NCI-H748 (cell line): Measurements from ENCODE around the gene WNT7B.

Experiments
- DNase-seq: peaks from one replicate; lab custom pipeline; 2025; ENCODE audit not compliant: unreplicated experiment; lab: John Stamatoyannopoulos, UW

The WNT7B gene

DNA sequence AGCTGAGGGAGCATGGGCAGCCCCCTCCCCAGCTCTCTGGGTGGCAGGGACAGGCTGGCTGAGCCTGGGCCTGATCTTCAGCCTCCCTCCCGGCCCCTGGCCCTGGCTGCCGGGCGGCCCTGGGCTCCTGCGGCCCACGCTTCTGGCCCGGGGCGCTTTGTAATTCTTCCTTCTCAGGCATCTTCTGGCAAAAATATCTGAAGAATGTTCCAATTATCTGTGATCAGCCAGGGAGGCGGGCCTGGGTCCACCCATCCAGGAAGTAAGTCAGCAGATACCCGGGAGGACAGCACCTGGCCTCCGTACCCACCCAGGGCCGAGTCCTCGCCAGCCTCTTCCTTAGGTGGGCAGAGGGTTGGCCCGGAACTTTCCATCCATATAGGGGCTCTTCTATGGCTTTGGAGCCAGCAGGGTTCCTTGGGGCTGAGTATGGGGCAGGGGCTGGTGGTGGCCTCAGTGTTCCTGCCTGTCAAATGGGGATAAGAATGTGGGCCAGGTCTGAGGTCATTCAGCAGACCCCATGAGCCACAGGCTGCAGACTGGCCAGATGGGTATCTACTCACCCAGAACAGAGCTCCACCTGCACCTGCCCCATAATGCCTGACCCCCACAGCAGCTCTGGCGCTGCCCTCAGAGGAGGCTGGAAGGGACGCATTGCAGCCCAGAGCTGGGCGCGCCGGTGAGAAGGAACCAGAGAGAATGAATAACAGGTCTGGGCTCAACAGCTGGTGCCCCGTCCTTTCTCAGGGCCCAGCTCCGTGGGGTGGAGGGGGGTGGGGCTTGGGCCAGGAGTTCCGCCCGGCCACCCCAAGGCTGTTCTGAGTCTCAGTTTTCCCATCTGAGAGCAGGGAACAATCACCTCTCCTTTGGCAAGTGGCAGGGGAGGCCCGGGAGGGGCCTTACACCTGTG lies 16.2 kb downstream of the WNT7B start:
- no peak for DNase-seq

DNA sequence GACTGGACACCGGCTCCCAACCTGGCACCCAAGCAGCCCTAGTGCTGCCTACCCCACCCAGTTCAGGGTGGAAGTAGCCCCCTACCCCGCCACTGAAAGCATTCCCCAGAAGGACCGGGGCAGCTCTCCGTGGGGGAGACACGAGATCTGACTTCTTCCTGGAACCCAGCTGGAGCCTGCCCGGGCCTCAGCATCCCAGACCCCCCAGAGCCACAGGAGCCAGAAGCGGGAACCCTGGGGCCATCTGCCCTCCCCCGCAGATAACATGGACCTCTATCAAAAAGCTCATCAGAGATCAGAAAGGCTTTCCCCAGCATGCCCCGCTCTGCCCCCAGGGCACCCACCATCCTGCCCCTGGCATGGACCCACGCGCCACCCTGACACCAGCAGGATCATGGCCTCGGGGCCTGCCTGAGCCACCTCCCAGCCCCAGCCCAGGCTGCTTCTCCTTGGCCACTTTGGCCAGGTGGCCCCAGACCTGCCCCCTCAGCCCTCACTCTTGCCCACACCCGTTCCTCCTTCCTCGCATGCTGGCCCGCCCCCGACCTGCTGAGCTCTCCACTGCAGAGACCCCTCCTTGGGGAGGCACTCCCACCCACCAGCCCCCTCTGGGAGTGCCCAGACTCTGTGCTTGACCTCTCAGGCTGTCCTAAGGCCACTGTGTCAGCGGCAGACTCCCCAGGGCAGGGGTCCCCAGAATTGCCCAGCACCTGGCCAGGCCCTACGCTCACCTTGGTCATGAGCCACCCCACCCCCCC lies 17.1 kb downstream of the WNT7B start:
- no peak for DNase-seq

DNA sequence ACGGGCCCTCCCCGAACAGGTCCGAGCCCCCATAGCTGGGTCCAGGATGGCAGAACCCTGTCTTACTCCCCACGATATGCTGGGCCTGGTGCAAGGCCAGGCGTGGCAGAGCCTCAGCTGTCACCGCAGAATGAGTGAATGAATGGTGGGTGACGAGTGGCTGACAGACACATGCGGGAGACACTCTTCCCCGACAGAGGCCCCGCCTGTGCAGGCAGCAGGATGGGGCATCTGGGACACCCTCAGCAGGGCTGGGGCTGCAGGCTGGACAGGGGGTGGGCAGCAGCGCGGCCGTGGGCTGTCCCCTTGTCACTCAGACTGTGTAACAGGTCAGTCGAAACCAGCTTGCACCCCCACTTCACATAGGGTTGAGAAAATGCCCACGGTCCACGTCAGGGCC lies 18.0 kb downstream of the WNT7B start:
- DNase-seq: no peak

DNA sequence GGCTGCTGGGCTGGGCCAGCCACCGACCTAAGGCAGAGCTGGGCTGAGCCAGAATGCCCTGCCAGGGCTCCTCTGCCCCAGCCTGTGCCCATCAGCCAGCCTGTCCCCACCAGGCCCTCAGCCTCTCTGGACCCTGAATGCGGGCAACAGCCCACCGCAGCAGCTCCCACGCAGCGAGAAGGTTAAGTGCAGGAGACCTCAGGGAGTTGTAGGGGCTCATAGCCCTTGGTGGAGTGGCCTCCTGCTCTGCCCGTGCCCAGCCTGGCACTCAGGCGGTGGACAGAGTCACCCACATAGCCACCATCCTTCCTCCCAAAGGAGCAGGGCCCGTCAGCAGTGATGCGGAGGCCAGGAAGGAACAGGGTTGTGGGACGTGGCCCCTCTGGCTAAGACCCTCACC lies 19.1 kb downstream of the WNT7B start:
- no peak for DNase-seq

DNA sequence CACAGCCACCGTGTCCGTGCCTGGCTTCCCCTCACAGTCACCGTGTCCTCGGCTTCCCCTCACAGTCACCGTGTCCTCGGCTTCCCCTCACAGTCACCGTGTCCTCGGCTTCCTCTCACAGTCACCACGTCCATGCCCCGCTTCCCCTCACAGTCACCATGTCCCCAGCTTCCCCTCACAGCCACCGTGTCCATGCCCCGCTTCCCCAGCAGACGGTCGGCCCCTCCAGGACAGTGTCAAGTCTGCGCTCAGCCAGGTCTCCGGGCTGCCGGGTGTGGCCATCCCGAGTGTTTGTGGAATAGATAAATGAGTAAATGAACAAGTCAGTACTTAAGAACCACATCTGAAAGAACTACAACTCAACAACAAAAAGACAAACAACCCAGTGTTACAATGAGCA lies 23.8 kb downstream of the WNT7B start:
- no peak for DNase-seq

DNA sequence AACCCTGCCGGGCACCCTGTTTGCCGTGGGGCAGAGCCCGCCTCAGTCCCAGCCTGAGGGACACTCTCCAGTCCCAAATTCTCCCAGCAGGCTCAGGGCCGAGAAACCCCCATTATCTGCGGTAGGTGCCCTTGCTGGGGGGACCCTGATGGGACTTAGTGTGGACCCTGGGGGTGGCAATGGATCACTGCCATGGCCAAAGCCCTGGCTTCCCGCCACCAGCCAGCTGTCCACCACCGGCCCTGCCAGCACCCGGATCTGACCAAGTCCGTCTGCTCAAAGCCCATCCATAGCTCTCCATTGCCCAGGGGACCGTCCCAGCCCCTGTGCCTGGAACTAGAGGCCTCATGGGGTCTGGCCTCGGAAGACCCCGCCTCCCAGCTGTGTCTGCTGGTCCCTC lies 24.4 kb downstream of the WNT7B start:
- DNase-seq: no peak

DNA sequence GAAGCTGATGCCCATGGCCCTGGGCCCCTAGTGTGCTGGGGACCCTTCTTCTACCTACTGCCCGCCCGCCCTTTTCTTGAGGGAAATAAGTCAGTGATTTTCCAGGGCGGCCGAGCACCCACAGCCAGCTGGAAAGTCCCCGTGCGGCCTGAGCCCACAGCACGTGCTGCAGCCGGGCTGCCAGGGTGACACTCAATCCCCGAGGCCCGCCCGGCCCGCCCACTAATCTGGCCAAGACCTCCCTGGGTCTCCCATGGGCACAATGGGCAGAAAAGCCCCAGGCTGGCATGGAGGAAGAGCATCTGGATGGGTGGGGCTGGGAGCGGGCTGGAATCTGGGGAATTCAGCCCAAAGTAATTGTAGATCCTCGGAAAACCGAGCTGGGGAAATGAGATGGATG lies 24.8 kb downstream of the WNT7B start:
- no peak for DNase-seq

DNA sequence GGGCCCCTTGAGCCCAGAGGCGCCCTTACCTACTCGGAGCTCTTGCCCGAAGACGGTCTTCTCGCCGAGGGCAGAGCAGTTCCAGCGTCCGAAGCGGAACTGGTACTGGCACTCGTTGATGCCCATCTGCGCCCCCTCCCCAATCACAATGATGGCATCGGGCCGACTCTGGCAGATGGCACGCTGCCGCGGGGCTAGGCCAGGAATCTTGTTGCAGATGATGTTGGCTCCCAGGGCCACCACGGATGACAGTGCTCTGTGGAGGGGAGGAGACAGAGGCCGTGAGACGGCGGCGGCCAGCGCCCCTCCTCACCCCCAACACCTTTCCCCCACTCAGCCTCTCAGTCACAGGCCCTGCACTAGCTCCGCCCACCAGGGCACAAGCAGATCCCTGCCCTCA lies 27.1 kb downstream of the WNT7B start:
- no peak for DNase-seq

DNA sequence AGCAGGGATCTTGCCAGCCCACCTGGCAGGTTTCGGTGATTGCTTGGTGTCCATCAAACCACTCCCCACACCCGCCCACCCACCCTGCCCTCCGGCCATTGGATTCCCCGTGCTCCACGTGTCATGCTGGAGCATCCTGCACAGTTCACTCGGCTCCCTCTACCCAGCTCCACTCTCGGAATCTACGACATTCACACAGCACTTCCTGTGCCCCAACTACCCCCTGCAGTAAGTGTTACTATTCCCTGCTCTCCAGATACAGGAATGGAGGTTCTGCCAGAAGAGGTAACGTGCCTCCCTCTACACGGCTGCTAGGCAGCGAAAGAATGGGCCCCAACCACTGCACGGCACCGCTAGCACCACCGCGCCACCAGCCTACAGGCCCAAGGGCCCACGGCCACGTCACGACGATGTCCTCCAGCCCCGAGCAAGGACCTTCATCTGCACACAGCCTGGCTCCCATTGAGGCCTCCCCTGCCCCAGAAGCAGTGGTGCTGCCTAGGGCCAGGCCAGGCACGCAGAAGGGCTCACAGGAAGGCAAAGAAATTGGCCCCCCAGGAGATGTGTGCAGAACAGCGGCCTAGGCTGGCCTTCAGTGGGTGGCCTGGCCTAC lies 27.6 kb downstream of the WNT7B start:
- no peak for DNase-seq

DNA sequence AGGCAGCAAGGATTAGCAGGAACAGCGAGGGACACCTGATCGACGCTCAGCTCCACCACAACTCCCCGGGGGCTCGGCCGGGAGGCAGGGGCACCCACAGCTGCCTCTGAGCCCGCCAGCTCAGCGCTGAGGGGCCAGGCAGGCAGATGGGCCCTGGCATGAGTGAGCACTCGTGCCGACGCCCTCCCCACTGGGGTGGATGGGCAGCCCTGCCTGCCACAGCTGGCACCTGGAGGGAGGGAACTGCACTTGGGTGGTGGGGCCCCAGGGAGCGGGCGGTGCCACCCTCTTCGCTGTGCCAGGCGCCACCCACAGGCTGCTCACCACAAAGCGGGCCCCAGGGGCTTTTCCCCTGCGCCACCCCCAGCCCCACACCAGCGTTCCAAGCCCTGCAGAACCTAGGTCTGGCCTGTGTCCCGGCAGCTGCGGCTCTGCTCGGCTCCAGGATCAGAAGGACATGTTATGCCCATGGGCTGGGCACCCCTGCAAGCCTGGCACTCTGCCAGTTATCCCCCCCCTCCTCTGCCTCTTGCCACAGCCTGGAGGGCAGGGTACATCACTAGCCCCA lies 28.8 kb downstream of the WNT7B start:
- DNase-seq: no peak

DNA sequence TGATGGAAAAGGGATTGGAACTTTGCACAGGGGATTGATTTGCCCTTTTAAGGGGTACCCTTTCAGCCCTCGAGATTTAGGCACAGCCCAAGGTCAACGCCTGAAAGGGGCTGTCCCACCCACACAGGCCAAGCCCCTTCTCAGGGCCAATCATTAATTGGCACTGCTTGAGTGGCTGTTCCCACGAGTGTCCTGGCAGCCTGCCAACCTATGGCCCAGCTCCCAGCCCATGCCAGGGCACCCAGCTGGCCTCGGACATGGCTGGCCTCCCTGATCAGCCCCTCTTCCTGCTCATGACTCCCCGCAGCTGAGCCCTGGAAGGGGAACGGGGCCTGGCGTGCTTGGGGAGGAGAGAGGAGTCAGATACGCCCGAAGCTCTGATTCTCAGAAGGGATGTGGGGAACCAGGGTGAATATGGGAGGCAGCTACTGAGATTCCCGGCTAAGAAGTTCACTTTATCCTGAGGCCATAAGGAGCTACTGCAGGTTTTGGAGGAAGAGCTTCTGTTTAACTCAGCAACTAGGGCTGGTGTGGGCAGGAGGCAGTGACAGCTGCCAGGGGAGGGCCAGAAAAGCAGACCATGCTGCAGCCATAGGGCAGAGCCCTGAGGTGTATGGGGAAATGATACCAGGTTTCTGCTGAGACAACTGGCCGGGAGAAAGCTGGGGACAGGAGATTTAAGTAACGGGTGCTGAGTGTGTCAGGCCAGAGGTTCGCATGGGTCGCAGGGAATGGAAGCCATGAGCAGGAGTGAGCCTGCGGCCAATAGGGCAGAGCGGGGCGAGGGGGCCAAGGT lies 30.0 kb downstream of the WNT7B start:
- DNase-seq: no peak

DNA sequence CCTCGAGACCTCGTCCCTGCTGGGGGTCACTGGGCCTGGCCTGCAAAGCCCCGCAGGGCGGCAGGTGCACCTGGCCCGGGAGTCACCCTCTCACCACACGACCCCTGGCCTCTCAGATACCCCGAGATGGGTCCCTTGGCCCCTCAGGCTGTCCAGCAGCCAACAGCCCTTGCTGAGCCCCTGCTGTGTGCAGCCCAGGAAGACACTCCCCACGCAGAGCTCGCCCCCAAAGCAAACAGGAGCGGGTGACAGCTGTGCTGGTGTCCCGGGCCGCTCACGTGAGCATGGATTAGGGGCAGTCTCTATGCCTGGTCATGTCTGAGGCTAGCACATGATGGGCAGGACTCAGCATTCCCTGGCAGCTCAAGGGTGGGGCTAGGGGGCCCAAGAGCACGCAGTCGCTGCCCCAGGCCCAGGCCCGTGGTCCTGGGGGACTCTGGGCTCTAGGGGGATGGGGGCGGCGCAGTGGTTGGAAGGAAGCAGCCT lies 31.3 kb downstream of the WNT7B start:
- DNase-seq: no peak

DNA sequence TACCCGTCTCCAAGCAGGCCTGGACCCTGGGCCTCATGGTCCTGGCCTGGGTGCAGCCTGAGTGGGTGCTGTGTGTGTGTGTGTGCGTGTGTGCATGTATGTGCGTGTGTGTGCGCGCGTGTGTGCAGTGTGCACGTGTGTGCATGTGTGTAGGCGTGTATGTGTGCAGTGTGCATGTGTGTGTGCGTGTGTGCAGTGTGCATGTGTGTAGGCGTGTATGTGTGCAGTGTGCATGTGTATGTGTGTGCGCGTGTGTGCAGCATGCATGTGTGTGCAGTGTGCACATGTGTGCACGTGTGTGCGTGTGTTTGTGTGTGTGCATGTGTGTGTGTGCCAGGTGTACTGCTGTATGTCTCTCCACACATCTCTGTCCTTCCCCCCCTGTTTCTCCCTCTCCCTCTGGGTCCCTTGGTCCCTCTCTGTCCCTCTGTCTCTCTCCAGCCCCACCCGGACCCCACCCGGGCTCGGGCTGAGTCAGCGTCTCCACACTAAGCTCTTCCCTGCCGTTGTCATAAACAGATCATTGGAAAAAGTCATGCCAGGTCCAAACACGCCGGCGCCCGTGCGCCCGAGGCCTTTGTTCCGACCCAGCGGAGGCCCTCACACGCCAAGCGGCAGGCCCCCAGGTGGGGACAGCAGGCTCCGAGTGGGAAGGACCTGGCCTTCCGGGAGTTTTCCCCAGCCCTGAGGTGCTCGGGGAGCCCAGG lies 34.0 kb downstream of the WNT7B start:
- DNase-seq: no peak

DNA sequence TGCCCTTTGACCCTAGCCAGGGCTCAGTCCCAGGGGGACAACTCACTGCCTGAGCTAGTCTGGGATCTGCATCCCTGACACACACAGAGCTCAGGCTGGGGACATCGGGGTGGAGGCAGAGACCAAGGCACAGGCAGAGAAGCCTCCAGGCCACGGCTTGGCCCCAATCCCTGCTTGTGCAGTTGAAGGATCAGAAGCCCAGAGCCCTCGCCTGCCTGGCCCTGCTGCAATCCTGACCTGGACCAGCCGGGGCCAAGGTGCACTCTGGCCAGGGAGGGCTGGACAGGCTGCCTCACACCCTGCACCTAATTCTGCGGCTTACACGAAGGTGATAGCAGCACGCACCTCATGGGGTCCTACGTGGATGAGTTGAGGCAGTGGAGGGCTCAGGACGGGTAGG lies 34.6 kb downstream of the WNT7B start:
- no peak for DNase-seq

DNA sequence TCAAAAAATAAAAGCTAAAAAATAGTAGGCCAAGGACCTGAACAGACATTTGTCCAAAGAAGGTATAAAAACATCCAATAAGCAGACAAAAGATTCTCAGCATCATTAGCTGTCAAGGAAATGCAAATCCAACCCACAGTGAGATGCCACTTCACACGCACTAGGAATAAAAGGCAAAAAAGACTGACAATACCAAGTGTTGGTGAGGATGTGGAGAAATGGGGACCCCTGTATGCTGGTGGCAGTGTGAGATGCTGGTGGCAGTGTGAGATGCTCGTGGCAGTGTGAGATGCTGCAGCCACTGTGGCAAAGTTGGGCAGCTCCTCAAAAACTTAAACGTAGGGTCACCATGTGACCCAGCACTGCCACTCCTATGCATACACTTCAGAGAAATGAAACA lies 38.0 kb downstream of the WNT7B start:
- DNase-seq: no peak

DNA sequence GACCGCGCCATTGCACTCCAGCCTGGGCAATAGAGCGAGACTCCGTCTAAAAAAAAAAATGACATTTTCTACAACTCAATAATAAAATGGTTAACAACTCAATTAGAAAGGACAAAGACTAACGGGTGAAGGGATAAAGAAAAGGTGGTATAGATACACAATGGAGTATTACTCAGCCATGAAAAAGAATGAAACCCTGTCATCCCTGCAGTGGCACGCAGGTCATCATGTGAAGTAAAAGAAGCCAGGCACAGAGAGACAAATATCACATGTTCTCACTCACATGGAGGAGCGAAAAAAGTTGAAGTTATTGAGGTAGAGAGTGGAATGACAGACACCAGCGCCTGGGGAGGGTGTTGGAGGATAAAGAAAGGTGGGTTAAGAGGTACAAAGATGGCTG lies 39.0 kb downstream of the WNT7B start:
- DNase-seq: no peak

DNA sequence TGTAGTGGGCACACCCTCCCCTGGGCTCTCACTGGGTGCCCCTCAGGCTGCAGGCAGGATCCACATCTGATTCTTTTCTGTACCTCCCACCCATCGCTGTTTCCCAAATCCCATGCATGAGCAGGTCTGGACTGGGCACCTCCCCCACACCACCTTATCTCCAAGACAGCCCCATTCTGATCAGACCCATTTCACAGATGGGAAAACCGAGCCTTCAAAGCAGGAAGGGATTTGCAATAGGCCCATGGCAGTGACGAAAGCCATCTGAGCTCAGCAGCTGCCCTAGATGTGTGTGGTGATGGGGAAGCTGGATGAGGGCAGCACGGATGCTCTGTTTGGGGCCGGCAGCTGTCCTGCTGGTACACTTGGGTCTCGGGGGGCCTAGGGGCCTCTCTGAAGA lies 41.4 kb downstream of the WNT7B start:
- DNase-seq: no peak

DNA sequence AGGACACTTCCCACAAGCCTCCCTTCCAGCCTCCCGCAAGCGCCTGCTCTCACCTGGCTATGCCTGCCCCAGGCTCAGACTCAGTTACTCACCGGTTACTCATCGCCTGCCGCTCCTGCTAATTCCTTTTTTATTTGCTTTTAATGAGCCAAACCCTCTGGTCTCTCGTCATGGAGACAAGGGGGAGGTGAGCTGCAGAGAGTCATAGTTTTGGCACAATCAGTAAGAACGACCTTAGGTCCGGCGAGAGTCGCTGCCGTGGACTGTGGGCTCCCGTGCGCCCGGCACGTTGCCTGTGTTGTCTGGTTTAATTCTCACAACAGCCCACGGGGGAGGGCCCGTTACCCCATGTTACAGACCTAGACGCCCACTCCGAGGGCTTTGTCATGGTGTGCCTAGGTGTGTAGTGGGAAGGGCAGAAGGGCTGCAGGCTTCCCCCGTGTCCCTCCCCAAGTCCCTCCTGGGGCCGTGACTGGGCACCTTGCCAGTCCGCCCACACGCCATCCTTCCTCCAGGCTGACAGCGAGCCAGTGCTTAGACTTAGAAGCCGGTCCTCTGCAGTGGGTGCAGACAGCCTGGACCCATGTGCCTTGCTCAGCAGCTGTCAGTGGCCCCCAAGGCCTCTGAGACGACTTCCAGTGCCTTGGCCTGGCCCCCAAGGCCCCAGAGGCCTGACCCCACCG lies 42.2 kb downstream of the WNT7B start:
- DNase-seq: no peak

DNA sequence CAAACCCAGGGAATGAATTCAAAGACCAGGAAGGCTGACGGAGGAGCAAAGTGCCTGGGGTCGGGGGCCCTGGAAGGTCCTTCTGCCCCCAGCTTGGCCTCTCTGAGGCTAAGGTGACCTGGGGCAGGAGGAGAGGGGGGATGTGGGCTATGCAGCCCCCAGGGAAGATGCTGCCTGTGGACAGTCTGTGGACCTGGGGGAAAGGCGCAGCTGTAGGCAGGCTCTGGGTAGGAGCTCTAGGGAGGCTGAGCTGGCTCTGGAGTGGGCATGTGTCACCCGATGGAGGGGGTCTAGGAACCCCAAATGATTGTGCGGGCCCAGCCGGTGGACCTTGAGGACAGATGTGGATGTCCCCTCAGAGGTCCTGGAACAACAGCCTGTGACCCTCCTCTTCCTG lies 42.8 kb downstream of the WNT7B start:
- DNase-seq: no peak
